Measurements from ENCODE around the gene TXNDC8. TPM values are rescaled to one million over a fixed set of nuclear protein-coding genes. Genes with fewer than 3 reads are reported as not detected.
"Not testable (repeated sequence)": the region's sequence is repeated elsewhere in the genome, so short reads cannot be mapped to it uniquely, and the experiment has no call there.

Gene TXNDC8
- total RNA-seq, 2 donors from 2014 or later, result not detected

DNA sequence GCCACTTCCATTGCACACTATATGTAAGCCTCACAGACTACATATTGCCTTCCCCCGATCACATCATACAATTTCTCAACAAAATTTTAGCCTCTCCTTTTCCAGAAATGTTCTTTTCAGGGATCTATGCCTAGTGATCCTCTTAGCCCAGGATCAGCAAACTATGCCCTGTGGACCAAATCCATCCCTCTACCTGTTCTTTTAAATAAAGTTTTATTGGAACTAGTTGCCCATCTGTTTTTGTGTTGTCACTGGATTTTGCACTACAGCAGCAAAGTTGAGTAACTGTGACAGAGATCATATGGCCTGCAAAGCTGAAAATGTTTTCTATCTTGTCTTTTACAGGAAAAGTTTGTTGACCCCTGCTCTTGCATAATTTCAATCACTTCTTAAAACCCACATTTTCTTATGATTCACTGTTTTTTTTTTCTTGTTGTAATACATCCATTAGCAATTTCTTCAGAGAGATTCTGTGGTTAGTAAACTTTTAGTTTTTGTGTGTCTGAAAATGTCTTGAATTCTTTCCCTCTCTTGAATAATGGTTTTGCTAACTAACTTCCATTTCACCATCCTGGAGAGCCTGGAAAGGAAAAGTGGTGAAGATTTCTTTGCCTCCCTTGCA lies 7.1 kb downstream of the TXNDC8 start:
- intact Hi-C loops (cut with DNase I), result no loop called here
- no peak for DNase-seq
- no peak for ATAC-seq

DNA sequence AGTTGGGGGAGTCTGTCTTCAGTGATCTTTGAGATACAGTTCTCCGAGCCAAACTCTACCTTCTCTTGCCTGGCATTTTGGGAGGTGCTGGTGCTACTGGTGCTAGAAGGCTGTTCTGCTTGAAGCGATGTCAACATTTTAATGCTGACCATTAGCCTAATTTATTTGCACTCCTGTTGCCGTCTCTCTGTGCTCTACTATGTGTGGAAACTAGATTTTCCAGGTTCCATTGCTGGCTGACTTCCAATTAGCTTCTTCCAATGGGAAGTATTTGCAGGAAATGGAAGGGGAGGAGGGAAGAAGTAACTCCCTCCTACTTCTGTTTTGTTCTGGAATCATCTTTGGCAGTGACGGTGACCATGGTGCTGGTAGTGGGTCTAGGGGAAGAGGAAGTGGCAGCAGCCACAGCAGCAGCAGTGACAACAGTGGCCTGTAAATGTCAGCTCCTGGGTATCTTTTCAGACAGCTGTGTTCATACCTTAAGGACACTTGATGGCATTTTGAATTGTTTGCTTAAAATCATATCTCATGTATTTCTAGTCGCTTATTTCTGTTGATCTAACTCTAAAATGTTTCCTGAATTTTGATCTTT lies 7.9 kb downstream of the TXNDC8 start:
- DNase-seq (no peak), ATAC-seq (no peak)
- intact Hi-C loops (cut with DNase I), result no loop called here

- intact Hi-C loops (cut with DNase I), result no loop called here
- no peak for ATAC-seq
- no peak for DNase-seq
Observed at GRCh38 chr9:110328763-110329162, 8.9 kb downstream of the TXNDC8 start.

- no peak for DNase-seq
- ATAC-seq, result no peak
- intact Hi-C loops (cut with DNase I), result no loop called here
Observed at GRCh38 chr9:110327716-110328115, 9.9 kb downstream of the TXNDC8 start.

DNA sequence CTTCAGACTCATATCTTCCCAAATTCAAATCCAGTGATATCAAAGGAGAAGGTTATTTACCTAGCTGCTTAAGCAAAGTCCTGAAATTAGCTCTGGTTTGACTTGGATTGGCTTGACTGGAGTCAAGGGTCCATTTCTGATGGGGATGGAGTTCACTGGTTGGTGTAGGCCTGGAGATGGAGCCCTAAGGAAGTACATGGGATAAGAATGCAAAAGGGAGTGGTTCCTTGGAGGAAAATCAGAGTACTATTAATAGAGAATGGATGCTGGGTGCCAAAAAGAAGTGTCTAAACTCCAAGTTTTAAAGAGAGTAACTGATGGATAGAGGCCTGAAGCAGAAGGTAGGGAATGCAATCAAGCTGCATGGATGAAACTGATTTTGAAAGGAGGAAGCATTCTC lies 13.8 kb downstream of the TXNDC8 start:
- ATAC-seq (no peak), DNase-seq (no peak)
- intact Hi-C loops (cut with DNase I), result no loop called here

GRCh38 chr9:110320651-110321445 lies 16.8 kb downstream of the TXNDC8 start:
- intact Hi-C loops (cut with DNase I), result no loop called here
- peak in 1 of 2 donors; percentile 77 for ATAC-seq
- DNase-seq, result peak; percentile 50

DNA sequence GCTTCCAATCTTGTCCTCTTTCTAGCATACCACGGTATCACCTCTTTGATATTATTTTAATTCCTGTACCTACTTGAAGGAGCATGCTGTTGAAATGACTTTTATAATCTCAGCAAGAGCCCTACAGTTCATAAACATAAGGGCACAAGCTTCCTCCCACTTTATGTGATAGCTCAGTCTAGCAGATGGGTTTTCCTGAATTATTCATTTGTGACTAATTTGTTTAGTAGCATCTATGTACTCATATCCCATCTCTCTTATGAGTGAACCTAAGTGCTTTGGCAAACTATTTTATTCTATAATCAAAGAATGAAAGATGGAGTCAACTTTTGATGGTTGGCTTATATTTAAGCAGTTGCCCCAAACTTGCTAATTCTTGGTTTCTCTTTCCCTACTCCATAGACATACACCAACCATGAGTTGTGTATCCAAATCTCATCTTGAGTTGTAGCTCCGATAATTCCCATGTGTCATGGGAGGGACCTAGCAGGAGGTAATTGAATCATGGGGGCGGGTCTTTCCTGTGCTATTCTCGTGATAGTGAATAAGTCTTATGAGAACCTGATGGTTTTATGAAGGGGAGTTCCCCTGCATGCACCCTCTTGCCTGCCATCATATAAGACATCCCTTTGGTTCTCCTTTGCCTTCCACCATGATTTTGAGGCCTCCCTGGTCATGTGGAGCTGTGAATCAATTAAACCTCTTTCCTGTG lies 17.7 kb downstream of the TXNDC8 start:
- ATAC-seq (no peak), DNase-seq (no peak)
- intact Hi-C loops (cut with DNase I), result no loop called here

DNA sequence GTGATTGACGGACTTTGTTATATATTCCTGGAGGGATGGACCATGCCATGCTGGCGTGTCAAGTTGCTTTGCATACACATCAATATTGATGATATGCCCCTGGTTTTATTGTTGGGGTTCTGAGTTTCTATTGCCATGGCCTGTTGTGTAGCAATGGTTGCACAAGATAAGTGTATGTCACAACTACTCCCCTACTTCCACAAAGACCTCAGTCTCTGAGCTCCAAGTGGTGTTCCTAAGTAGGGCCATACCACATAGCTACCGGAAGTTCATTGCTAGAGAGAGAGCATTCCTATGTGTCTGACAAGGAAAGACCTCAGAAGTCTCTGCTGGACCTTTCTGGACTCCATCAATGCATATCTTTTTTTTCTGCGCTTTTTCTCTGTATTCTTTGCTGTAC lies 19.8 kb downstream of the TXNDC8 start:
- DNase-seq, result no peak
- ATAC-seq, result no peak
- intact Hi-C loops (cut with DNase I), result no loop called here

DNA sequence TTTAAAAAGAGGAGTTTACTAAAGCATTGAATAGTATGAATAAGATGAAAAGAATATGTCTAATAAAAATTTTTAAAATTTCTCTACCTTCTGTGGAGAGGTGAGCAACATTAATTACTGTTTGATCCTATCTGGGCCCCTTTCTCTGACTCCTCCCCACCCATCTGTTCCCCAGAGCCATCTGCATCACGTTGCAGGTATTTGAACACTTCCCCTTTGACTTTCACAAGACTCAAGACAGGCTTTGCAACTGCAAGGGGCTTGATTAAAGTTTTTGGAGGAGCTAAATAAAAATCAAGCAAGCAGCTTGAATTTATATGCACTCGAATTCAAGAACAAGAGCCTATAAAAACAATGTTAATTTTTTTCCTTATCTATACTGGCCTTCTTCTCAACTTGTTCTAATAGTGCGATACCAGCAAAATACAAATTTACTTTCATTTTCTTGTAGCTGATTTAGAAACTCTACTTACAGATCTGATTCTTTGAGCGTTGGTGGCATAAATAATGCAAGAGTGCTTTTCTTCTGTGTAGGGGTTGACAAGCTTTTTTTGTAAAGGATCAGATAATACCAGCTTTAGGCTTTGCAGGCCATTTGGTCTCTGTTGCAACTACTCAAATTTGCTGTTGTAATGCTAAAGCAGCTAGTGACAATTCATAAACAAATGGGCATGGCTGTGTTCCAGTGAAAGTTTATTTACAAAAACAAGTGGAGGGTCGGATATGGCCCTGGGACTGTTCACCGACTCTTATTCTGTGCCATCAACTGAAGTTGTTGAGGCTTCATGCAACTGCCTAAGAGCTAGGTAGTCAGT lies 21.2 kb downstream of the TXNDC8 start:
- DNase-seq (no peak), ATAC-seq (no peak)
- intact Hi-C loops (cut with DNase I), result no loop called here

DNA sequence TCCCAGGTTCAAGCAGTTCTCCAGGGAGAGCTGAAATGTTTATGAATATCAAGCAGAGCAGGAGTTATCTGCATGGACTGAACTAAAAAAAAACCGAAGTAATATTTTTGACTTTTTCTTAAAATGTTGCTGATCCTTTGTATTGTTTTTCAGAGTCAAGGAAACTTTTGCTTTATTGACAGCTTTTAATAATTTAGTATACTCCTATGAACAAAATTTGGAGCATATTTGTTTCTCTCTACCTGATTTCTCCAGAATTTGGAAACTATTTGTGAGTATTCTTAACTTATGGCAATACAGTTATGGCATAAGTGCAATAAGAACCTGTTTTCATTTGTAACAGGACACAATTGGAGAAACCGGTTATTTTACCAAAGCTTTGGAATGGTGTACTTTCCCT lies 25.7 kb downstream of the TXNDC8 start:
- DNase-seq; ATAC-seq; intact Hi-C loops (cut with DNase I): not testable (repeated sequence)

DNA sequence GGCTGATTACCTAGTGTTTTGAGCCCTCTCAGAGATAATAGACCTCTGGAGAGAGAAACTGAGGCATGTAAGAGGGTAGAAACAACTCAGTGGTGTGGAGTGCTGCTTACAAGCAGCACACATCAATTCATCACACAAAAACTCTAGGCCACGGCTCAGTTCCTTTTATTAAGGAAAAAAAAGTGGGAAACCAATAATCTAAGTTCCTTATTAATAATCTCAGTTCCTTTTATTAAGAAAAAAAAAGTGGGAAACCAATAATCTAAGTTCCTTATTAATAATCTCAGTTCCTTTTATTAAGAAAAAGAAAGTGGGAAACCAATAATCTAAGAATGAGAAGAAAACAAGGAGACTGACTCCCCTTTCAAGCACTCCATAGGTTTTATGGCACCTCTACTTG lies 28.0 kb downstream of the TXNDC8 start:
- DNase-seq, result no peak
- ATAC-seq, result no peak
- intact Hi-C loops (cut with DNase I), result no loop called here

DNA sequence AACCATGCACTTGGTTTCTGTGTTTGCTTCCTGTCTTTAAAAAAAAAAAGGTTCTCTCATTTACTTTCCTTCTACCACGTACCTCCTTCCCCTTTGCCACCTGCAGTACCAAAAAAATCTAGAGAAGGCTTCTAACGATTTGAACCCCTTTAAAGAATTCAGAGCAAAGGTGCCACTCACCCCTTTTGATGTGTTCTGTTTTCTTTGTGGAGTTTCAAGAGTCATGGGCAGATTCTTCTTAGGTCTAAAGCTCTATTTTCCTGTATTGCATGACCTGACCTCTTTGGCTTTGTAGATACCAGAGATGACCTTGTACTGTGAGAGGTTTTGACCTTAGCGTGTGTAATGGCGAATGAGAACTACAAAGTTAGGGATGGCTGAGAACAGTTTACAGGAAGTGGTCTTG lies 29.0 kb downstream of the TXNDC8 start:
- no peak for ATAC-seq
- intact Hi-C loops (cut with DNase I), result no loop called here

GRCh38 chr9:110307191-110307590 lies 30.5 kb downstream of the TXNDC8 start:
- no peak for DNase-seq
- ATAC-seq, result no peak
- intact Hi-C loops (cut with DNase I), result no loop called here

More for the DNA sequence above, 29.0 kb downstream of the TXNDC8 start:
- no peak for DNase-seq

GRCh38 chr9:110303133-110303532 lies 34.5 kb downstream of the TXNDC8 start:
- no peak for DNase-seq
- ATAC-seq, result no peak
- intact Hi-C loops (cut with DNase I), result no loop called here

GRCh38 chr9:110298043-110298605 lies 39.5 kb downstream of the TXNDC8 start:
- ATAC-seq (no peak), DNase-seq (no peak)
- intact Hi-C loops (cut with DNase I), result no loop called here

DNA sequence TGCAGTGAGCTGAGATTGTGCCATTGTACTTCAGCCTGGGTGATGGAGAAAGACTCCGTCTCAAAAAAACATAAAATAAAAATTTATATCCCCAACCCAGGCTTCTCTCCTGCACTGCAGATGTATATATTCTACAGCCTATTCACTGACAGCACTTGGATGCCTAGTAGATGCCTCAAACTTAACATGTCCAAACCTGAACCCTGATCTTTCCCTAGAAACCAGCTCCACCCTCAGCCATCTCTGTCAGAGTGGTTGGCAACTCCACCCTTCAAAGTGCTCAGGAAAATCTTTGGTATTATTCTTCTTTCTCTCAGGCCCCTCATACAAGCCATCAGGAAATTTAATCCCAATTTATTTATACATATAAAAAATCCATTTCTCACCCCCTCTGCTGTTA lies 44.4 kb downstream of the TXNDC8 start:
- intact Hi-C loops (cut with DNase I), result no loop called here
- ATAC-seq (no peak), DNase-seq (no peak)

DNA sequence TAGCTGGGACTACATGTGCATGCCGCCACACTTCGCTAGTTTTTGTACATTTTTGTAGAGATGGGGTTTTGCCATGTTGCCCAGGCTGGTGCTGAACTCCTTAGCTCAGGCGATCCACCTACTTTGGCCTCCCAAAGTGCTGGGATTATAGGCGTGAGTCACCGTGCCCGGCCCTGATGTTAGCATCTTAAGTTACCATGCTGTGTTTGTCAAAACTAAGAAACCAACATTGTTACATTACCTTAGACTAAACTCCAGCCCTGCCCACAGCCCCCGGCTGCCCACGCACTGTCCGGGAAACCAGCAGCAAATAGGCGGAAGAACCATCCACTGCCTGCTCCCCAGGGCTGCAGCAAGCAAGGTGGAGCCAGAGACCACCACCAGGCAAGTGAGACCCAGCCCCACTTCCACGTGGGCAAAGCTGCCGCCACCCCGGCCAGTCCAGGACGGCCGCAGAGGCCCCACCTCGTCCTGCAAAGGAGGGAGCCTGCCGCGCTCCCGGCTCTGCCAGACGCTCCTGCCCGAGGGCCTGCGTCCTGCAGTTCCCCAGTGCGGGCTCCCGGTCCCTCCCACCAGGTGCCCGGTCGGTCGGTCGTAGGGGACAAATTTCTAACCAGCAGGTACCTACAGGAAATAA lies 45.6 kb downstream of the TXNDC8 start:
- DNase-seq, result no peak
- no peak for ATAC-seq
- intact Hi-C loops (cut with DNase I), result no loop called here

DNA sequence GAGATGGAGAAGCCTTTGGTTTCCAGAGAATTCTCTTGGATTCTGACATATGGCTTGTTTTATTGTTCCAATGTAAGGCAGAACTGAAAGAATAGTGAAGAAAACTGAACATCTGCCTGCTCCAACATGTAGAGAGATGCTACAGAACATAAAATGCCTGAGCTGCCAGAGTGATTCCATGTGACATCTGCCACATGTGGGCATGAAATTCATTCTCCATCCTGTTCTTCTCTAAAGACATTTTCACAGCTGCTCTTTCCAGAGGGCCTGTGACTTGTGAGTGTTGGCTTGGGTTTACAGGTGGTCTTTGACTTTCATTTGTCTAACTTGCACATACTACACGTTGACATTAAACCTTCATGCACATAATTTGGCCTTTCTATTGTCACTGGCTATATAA lies 47.7 kb downstream of the TXNDC8 start:
- intact Hi-C loops (cut with DNase I), result no loop called here
- ATAC-seq (no peak), DNase-seq (no peak)
